HG03457 (cell line): ENCODE measurements around the gene ASPDH.

Experiments
- ATAC-seq: cut with Tn5 transposase; IDR thresholded peaks from one replicate; pipeline ENCODE4 v1.9.1; 2021; ENCODE audit warnings: moderate number of reproducible peaks; ENCODE audit not compliant: unreplicated experiment

ASPDH gene

GRCh38 chr19:50513746-50514345 is at the start of gene ASPDH:
Gene ASPDH (minus strand): TSS chr19:50513913. CDS start chr19:50513823, 90 bp downstream.
- ATAC-seq = no peak

GRCh38 chr19:50562996-50563395 is 49.3 kb upstream of the ASPDH start:
- no peak for ATAC-seq

GRCh38 chr19:50562329-50562728 is 48.6 kb upstream of the ASPDH start:
- no peak for ATAC-seq

- ATAC-seq = no peak
These were observed 45.9 kb upstream of the ASPDH start for GRCh38 chr19:50559636-50560035.

GRCh38 chr19:50558449-50558848 is 44.7 kb upstream of the ASPDH start:
- ATAC-seq = no peak

GRCh38 chr19:50558039-50558438 is 44.3 kb upstream of the ASPDH start:
- no peak for ATAC-seq

GRCh38 chr19:50557009-50557613 is 43.4 kb upstream of the ASPDH start:
- no peak for ATAC-seq

GRCh38 chr19:50556282-50557008 is 42.7 kb upstream of the ASPDH start:
- no peak for ATAC-seq

- ATAC-seq = no peak
These were observed 42.0 kb upstream of the ASPDH start for GRCh38 chr19:50555450-50556281.

- ATAC-seq = no peak
These were observed 41.3 kb upstream of the ASPDH start for GRCh38 chr19:50555033-50555432.

- ATAC-seq = no peak
These were observed 40.5 kb upstream of the ASPDH start for GRCh38 chr19:50554212-50554611.

GRCh38 chr19:50553134-50553703 is 39.5 kb upstream of the ASPDH start:
- no peak for ATAC-seq

GRCh38 chr19:50552540-50552939 is 38.8 kb upstream of the ASPDH start:
- ATAC-seq = no peak

- no peak for ATAC-seq
These were observed 38.0 kb upstream of the ASPDH start for GRCh38 chr19:50551715-50552187.

- ATAC-seq = no peak
These were observed 37.5 kb upstream of the ASPDH start for GRCh38 chr19:50551034-50551714.

- ATAC-seq = no peak
These were observed 36.9 kb upstream of the ASPDH start for GRCh38 chr19:50550594-50550966.

GRCh38 chr19:50549927-50550593 is 36.3 kb upstream of the ASPDH start:
- ATAC-seq = no peak

GRCh38 chr19:50549059-50549926 is 35.6 kb upstream of the ASPDH start:
- ATAC-seq = no peak
